ENCODE measurements around the gene APOD. TPM values are rescaled to one million over a fixed set of nuclear protein-coding genes. Genes with fewer than 3 reads are reported as not detected.

APOD gene
- total RNA-seq, 1 experiment from 2014 or later = not detected

DNA sequence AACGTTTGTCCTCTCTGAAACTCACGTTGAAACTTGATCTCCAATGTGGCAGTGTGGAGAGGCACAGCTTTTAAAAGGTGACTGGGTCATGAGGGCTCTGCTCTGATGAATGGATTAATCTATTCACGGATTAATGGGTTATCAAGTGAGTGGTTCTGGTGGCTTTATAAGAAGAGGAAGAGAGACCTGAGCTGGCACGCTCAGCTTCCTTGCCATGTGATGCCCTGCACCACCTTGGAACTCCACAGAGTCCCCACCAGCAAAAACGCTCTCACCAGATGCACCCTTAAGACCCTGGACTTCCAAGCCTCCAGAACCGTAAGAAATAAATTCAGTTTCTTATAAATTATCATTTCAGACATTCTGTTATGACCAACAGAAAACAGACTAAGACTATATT lies 43.2 kb downstream of the APOD start:
- no peaks in the 10 kb centered on the region for H3K27me3 ChIP-seq (replicated peaks; ENCODE audit: insufficient read depth, low read depth, low read length, poor library complexity)
- BruUV-seq (replicated peaks) = no TSS peak
- TF ChIP-seq, protein P1, sequence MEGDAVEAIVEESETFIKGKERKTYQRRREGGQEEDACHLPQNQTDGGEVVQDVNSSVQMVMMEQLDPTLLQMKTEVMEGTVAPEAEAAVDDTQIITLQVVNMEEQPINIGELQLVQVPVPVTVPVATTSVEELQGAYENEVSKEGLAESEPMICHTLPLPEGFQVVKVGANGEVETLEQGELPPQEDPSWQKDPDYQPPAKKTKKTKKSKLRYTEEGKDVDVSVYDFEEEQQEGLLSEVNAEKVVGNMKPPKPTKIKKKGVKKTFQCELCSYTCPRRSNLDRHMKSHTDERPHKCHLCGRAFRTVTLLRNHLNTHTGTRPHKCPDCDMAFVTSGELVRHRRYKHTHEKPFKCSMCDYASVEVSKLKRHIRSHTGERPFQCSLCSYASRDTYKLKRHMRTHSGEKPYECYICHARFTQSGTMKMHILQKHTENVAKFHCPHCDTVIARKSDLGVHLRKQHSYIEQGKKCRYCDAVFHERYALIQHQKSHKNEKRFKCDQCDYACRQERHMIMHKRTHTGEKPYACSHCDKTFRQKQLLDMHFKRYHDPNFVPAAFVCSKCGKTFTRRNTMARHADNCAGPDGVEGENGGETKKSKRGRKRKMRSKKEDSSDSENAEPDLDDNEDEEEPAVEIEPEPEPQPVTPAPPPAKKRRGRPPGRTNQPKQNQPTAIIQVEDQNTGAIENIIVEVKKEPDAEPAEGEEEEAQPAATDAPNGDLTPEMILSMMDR (conservative IDR thresholded peaks at IDR 0.05; ENCODE audit: low read depth, low read length) = no peak
- TF ChIP-seq EZH2 (IDR thresholded peaks at IDR 0.05; ENCODE audit: borderline replicate concordance, low read depth, low read length, poor library complexity, severe bottlenecking) = no peak
- CTCF ChIA-PET = interaction anchor here (1.0 kb wide), 1 partner anchor 269 kb away, joined by 10 read pairs; the partner anchor contains the start of gene XXYLT1
- H3K4me3 ChIP-seq (ENCODE audit: low read depth, low read length, poor library complexity, severe bottlenecking) = no peak overlapping the region
- POLR2A ChIA-PET (ENCODE audit: low non-redundant PET) = no interaction called here
- H3K27ac ChIP-seq (ENCODE audit: low read depth, low read length, poor library complexity, severe bottlenecking) = no peak overlapping the region
- H3K4me1 ChIP-seq (ENCODE audit: insufficient read depth, low read length, poor library complexity, severe bottlenecking) = peaks cover 15% of the 10 kb centered on the region
- intact Hi-C loops (cut with micrococcal nuclease; ENCODE audit: unreplicated experiment) = no loop called here
- no peak for DNase-seq (ENCODE audit: low spot score)
- H3K9me3 ChIP-seq (ENCODE audit: low read depth, low read length, poor library complexity, severe bottlenecking) = no peaks in the 10 kb centered on the region
- no peaks in the 10 kb centered on the region for H3K36me3 ChIP-seq (ENCODE audit: insufficient read depth, low read length, poor library complexity, severe bottlenecking)

DNA sequence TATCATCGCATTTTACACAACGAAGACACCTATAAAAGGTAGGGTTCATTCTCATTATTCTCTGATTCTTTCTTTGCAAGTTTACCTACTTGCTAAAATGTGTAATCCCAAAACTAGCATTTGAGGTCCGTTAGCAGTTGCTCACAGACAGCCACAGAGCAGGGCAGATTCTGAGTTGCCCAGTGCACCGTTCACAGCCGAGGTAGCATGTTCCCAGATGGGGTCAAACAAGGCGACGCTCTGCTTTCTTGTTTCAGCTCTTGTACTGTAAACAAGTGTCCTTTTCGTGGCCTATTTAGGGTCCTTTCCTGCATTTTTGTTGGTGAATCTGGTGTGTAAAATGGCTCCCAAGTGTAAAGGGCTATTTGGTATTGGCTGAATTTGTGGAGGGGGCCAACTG lies 43.7 kb downstream of the APOD start:
- H3K4me1 ChIP-seq (ENCODE audit: insufficient read depth, low read length, poor library complexity, severe bottlenecking) = peaks cover 17% of the 10 kb centered on the region
- ChIA-PET CTCF (no interaction called here), POLR2A (ENCODE audit: low non-redundant PET) (no interaction called here)
- no peak overlapping the region for H3K4me3 ChIP-seq (ENCODE audit: low read depth, low read length, poor library complexity, severe bottlenecking)
- no peaks in the 10 kb centered on the region for H3K9me3 ChIP-seq (ENCODE audit: low read depth, low read length, poor library complexity, severe bottlenecking)
- BruUV-seq (replicated peaks) = no TSS peak
- no peak for DNase-seq (ENCODE audit: low spot score)
- no peaks in the 10 kb centered on the region for H3K27me3 ChIP-seq (replicated peaks; ENCODE audit: insufficient read depth, low read depth, low read length, poor library complexity)
- no peak overlapping the region for H3K27ac ChIP-seq (ENCODE audit: low read depth, low read length, poor library complexity, severe bottlenecking)
- no peak for TF ChIP-seq EZH2 (IDR thresholded peaks at IDR 0.05; ENCODE audit: borderline replicate concordance, low read depth, low read length, poor library complexity, severe bottlenecking)
- TF ChIP-seq, protein P1 (conservative IDR thresholded peaks at IDR 0.05; ENCODE audit: low read depth, low read length) = no peak
- no peaks in the 10 kb centered on the region for H3K36me3 ChIP-seq (ENCODE audit: insufficient read depth, low read length, poor library complexity, severe bottlenecking)
- intact Hi-C loops (cut with micrococcal nuclease; ENCODE audit: unreplicated experiment) = no loop called here

DNA sequence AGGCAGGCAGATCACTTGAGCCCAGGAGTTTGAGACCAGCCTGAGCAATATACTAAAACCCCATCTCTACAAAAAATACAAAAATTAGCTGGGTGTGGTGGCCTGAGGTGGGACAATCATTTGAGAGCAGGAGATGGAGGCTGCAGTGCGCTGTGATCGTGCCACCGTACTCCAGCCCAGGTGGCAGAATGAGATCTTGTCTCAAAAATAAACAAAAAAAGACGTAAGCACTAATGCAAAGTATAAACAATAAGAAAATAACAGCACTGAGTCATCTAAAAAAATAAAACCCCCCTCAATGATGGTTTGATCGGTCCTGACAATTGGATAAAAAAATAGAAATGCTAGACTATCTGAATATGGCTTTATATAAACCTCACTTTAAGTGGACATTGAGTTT lies 44.3 kb downstream of the APOD start:
- TF ChIP-seq, protein P1 (conservative IDR thresholded peaks at IDR 0.05; ENCODE audit: low read depth, low read length) = no peak
- TF ChIP-seq EZH2 (IDR thresholded peaks at IDR 0.05; ENCODE audit: borderline replicate concordance, low read depth, low read length, poor library complexity, severe bottlenecking) = no peak
- POLR2A ChIA-PET (ENCODE audit: low non-redundant PET) = no interaction called here
- CTCF ChIA-PET = no interaction called here

More for the DNA sequence above, 44.3 kb downstream of the APOD start:
- intact Hi-C loops (cut with micrococcal nuclease; ENCODE audit: unreplicated experiment) = no loop called here
- no peaks in the 10 kb centered on the region for H3K9me3 ChIP-seq (ENCODE audit: low read depth, low read length, poor library complexity, severe bottlenecking)
- peaks cover 17% of the 10 kb centered on the region for H3K4me1 ChIP-seq (ENCODE audit: insufficient read depth, low read length, poor library complexity, severe bottlenecking)
- no TSS peak for BruUV-seq (replicated peaks)
- DNase-seq (ENCODE audit: low spot score) = no peak
- H3K4me3 ChIP-seq (ENCODE audit: low read depth, low read length, poor library complexity, severe bottlenecking) = no peak overlapping the region
- no peak overlapping the region for H3K27ac ChIP-seq (ENCODE audit: low read depth, low read length, poor library complexity, severe bottlenecking)
- H3K27me3 ChIP-seq (replicated peaks; ENCODE audit: insufficient read depth, low read depth, low read length, poor library complexity) = no peaks in the 10 kb centered on the region
- H3K36me3 ChIP-seq (ENCODE audit: insufficient read depth, low read length, poor library complexity, severe bottlenecking) = no peaks in the 10 kb centered on the region

All from A673 (cell line).